HepG2 (cell line): Measurements from ENCODE around the gene PTEN. TPM values are rescaled to one million over a fixed set of nuclear protein-coding genes. Genes with fewer than 3 reads are reported as not detected.

ENCODE experiments used
- HES4 ChIP-seq: sonication (generic); formaldehyde crosslinking; IDR thresholded peaks from 2 replicates; pipeline ENCODE4 v1.9.0; 2021; ENCODE audit warnings: mild to moderate bottlenecking, missing genetic modification reagents, borderline replicate concordance
- HOXA5 ChIP-seq: sonication (generic); formaldehyde crosslinking; IDR thresholded peaks from 2 replicates; pipeline ENCODE4 v1.4.0; 2020; ENCODE audit warnings: missing genetic modification reagents
- LRRFIP1 ChIP-seq: sonication (generic); formaldehyde crosslinking; conservative IDR thresholded peaks from 2 replicates; pipeline ENCODE4 v1.4.0; 2020; ENCODE audit warnings: missing genetic modification reagents
- NR1H2 ChIP-seq: sonication (generic); formaldehyde crosslinking; IDR thresholded peaks from 2 replicates; pipeline ENCODE4 v1.8.1; 2022; ENCODE audit warnings: low read depth, missing genetic modification reagents, borderline replicate concordance
- ZBTB8A ChIP-seq: sonication (generic); formaldehyde crosslinking; IDR thresholded peaks from 2 replicates; pipeline ENCODE4 v1.4.0; 2020; ENCODE audit warnings: mild to moderate bottlenecking, low read depth, missing genetic modification reagents, borderline replicate concordance
- ZNF614 ChIP-seq: IDR thresholded peaks from 2 replicates; pipeline ENCODE4 v1.6.1; 2018; ENCODE audit warnings: missing biosample characterization, missing genetic modification reagents, inconsistent platforms, borderline replicate concordance
- ZNF740 ChIP-seq: sonication (generic); formaldehyde crosslinking; IDR thresholded peaks from 2 replicates; pipeline ENCODE4 v1.4.0; 2020; ENCODE audit warnings: missing genetic modification reagents
- ZNF788 ChIP-seq: sonication (generic); formaldehyde crosslinking; IDR thresholded peaks from 2 replicates; pipeline ENCODE4 v1.5.0; 2020; ENCODE audit warnings: mild to moderate bottlenecking, missing genetic modification reagents, borderline replicate concordance
- ZNF878 ChIP-seq: sonication (generic); formaldehyde crosslinking; IDR thresholded peaks from 2 replicates; pipeline ENCODE4 v1.8.1; 2023; ENCODE audit warnings: mild to moderate bottlenecking, missing genetic modification reagents, moderate library complexity
- ZSCAN9 ChIP-seq: IDR thresholded peaks from 2 replicates; pipeline ENCODE4 v1.6.1; 2016; ENCODE audit warnings: borderline replicate concordance
- polyA plus RNA-seq, 8 experiments: library from polyadenylated mRNA; depleted of rRNA in 3 of 8; stranded (reverse) in 7 of 8; unstranded in 1 of 8; fragments of >200 nt; fragmentation: Illumina TruSeq in 4 of 8; extraction: Trizol in 4 of 8; gene quantifications; 2 replicates each; pipeline versions ENCODE4 v1.2.1 to v1.2.3, GENCODE V29; 2011 to 2016; ENCODE audit warnings: low read depth in 4 of 8, missing spikeins in 1 of 8, mixed read lengths in 1 of 8; ENCODE audit not compliant: insufficient read depth in 1 of 8
- total RNA-seq, 5 experiments: library from RNA; depleted of rRNA; stranded (reverse); fragments of >200 nt; fragmentation: Illumina TruSeq; extraction: Trizol; gene quantifications; 2 replicates each; pipeline ENCODE4 v1.2.3, GENCODE V29; 2016; ENCODE audit warnings: low read depth in 1 of 5
- TF ChIP-seq, protein P1 (sequence below): sonication (generic); formaldehyde crosslinking; IDR thresholded peaks from 2 replicates; pipeline ENCODE4 v1.8.0; 2023; ENCODE audit warnings: mild to moderate bottlenecking, missing genetic modification reagents
- TF ChIP-seq, protein P2 (sequence below), 2 experiments: fragments of 450-650 bp in 1 of 2; sonication (generic) in 1 of 2; formaldehyde crosslinking in 1 of 2; IDR thresholded peaks; 2 replicates each; pipeline versions ENCODE4 v1.6.1 to v1.8.0; 2016 to 2022; ENCODE audit warnings: antibody characterized with exemption in 1 of 2, mild to moderate bottlenecking in 1 of 2, missing genetic modification reagents in 1 of 2
- TF ChIP-seq, protein P3 (sequence below): sonication (generic); formaldehyde crosslinking; IDR thresholded peaks from 2 replicates; pipeline ENCODE4 v1.4.0; 2020; ENCODE audit warnings: mild to moderate bottlenecking, low read depth, missing genetic modification reagents

The PTEN gene
- total and polyA plus RNA-seq, 2 of the 13 experiments (the other 11 are each of a cell fraction or from before 2014, with no cell fraction given) = 30.3 to 61.3 TPM

DNA sequence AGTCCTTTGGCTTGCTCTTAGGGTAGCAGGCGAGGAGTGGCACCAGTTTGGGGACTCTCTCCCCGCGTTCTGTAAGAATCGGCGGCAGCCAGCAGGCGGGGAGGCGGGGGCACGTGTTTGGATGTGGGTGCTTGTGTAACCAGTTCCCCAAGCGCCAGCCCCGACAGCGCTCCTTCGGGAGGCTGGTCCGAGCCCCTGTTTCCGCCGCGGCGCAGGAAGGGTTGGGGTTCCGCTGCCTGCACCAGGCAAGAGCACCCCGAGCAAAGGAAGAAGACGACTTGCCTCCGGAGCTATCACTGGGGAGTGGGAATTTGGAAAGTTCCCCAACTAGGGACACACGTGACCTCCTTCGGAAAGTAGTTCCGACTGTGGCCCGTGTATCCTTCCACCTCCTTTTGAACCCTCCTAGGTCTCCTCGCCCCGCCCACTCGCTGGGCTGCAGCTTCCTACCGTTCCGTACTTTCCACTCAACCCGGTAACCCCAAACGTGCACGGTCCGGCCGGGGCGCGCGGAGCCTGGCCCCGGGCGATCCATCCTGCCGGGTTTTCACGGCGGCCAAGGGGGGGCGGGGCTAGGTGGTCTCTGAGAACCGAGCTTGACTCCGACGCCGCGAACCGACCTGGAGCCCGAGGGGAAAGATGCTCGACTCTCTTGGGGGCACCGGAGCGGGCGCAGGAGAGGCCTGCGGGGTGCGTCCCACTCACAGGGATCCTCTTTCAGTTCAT, 1.3 kb upstream of the PTEN start (continued):
- TF ChIP-seq HOXA5 (CRISPR knock-in tag) (peak; percentile 98), ZNF740 (CRISPR knock-in tag) (0 out of 2 replicates have a peak, but pooled peaks have one; percentile 60), ZBTB8A (peak; percentile 90; the same call in 1 of the 2 replicates), ZNF878 (CRISPR knock-in tag) (peak; percentile 72; the same call in 1 of the 2 replicates), ZSCAN9 (peak; percentile 92; the same call in 1 of the 2 replicates), HES4 (no peak; the same call in 1 of the 2 replicates), LRRFIP1 (CRISPR knock-in tag) (no peak; the same call in 1 of the 2 replicates), ZNF614 (CRISPR knock-in tag) (peak; percentile 69; the same call in 1 of the 2 replicates), NR1H2 (peak; percentile 26; the same call in 1 of the 2 replicates), ZNF788 (peak; percentile 82; the same call in 1 of the 2 replicates)
- TF ChIP-seq, protein P1, sequence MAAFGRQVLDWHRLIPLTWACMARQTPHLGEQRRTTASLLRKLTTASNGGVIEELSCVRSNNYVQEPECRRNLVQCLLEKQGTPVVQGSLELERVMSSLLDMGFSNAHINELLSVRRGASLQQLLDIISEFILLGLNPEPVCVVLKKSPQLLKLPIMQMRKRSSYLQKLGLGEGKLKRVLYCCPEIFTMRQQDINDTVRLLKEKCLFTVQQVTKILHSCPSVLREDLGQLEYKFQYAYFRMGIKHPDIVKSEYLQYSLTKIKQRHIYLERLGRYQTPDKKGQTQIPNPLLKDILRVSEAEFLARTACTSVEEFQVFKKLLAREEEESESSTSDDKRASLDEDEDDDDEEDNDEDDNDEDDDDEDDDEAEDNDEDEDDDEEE (CRISPR knock-in tag) = 0 out of 2 replicates have a peak, but pooled peaks have one; percentile 23
- TF ChIP-seq, protein P2, sequence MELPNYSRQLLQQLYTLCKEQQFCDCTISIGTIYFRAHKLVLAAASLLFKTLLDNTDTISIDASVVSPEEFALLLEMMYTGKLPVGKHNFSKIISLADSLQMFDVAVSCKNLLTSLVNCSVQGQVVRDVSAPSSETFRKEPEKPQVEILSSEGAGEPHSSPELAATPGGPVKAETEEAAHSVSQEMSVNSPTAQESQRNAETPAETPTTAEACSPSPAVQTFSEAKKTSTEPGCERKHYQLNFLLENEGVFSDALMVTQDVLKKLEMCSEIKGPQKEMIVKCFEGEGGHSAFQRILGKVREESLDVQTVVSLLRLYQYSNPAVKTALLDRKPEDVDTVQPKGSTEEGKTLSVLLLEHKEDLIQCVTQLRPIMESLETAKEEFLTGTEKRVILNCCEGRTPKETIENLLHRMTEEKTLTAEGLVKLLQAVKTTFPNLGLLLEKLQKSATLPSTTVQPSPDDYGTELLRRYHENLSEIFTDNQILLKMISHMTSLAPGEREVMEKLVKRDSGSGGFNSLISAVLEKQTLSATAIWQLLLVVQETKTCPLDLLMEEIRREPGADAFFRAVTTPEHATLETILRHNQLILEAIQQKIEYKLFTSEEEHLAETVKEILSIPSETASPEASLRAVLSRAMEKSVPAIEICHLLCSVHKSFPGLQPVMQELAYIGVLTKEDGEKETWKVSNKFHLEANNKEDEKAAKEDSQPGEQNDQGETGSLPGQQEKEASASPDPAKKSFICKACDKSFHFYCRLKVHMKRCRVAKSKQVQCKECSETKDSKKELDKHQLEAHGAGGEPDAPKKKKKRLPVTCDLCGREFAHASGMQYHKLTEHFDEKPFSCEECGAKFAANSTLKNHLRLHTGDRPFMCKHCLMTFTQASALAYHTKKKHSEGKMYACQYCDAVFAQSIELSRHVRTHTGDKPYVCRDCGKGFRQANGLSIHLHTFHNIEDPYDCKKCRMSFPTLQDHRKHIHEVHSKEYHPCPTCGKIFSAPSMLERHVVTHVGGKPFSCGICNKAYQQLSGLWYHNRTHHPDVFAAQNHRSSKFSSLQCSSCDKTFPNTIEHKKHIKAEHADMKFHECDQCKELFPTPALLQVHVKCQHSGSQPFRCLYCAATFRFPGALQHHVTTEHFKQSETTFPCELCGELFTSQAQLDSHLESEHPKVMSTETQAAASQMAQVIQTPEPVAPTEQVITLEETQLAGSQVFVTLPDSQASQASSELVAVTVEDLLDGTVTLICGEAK (IDR thresholded peaks at IDR 0.05) = no peak
- TF ChIP-seq, protein P2 (CRISPR knock-in tag; IDR thresholded peaks at IDR 0.05) = peak; percentile 70; the same call in 1 of the 2 replicates
- TF ChIP-seq, protein P3, sequence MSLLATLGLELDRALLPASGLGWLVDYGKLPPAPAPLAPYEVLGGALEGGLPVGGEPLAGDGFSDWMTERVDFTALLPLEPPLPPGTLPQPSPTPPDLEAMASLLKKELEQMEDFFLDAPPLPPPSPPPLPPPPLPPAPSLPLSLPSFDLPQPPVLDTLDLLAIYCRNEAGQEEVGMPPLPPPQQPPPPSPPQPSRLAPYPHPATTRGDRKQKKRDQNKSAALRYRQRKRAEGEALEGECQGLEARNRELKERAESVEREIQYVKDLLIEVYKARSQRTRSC (CRISPR knock-in tag) = no peak; the same call in 1 of the 2 replicates
